Upper lobe of left lung (tissue), 4 donors: Measurements from ENCODE around the gene SRP68.

Experiments
- CTCF ChIP-seq, 6 experiments: fragments of 450-650 bp in 4 of 6; fragments of 200-600 bp in 2 of 6; sonication (generic) in 2 of 6; IDR thresholded peaks; one replicate each; pipeline ENCODE4 v1.5.1; 2016 to 2019; ENCODE audit warnings: antibody characterized with exemption in 6 of 6
- POLR2A ChIP-seq, 4 donors: fragments of 450-650 bp; IDR thresholded peaks; one replicate each; pipeline ENCODE4 v1.5.1; 2016 to 2017; ENCODE audit warnings: antibody characterized with exemption in 4 of 4, mild to moderate bottlenecking in 2 of 4
- POLR2AphosphoS5 ChIP-seq, 2 donors: sonication (generic); formaldehyde crosslinking; IDR thresholded peaks; one replicate each; pipeline ENCODE4 v1.5.1; 2017; ENCODE audit warnings: antibody characterized with exemption in 2 of 2

DNA sequence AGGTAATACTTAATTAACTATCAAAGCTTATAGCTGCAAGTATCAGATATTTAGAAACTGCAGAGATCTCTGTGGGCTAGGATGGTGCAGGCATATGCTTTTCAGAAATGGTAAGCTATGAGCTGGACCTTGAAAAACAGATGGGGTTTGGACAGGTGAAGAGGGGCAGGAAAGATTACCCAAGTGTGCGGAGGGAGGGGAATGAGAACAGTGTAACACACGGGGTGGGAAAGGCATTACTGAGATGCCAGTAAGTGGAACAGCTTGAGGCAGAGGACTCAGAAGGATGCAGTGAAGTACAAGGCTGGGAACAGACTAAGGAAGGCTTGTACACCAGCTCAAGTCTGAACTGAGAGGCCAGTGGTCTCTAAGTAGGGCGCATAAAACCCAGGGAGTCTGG is 23.1 kb downstream of the SRP68 start:
- TF ChIP-seq POLR2AphosphoS5 (IDR thresholded peaks at IDR 0.05) (peak in 1 of 2 donors; percentile 6), POLR2A (IDR thresholded peaks at IDR 0.05) (no peak), CTCF (IDR thresholded peaks at IDR 0.05) (no peak)
